MM.1S (cell line): ENCODE data around the gene ZBTB2.

Experiments
- EZH2 ChIP-seq: fragments of 300-600 bp; sonication (generic); optimal IDR thresholded peaks from 2 replicates; pipeline ENCODE3; 2017; ENCODE audit warnings: low read depth, mild to moderate bottlenecking, antibody characterized with exemption, low read length, mixed read lengths
- TF ChIP-seq, protein P1 (sequence below): fragments of 300-600 bp; sonication (generic); IDR thresholded peaks from 2 replicates; pipeline ENCODE4 v1.5.1; 2016; ENCODE audit warnings: antibody characterized with exemption, low read length, mixed read lengths

GRCh38 chr6:151400473-151400872 lies 9.1 kb upstream of the ZBTB2 start:
- TF ChIP-seq, protein P1, sequence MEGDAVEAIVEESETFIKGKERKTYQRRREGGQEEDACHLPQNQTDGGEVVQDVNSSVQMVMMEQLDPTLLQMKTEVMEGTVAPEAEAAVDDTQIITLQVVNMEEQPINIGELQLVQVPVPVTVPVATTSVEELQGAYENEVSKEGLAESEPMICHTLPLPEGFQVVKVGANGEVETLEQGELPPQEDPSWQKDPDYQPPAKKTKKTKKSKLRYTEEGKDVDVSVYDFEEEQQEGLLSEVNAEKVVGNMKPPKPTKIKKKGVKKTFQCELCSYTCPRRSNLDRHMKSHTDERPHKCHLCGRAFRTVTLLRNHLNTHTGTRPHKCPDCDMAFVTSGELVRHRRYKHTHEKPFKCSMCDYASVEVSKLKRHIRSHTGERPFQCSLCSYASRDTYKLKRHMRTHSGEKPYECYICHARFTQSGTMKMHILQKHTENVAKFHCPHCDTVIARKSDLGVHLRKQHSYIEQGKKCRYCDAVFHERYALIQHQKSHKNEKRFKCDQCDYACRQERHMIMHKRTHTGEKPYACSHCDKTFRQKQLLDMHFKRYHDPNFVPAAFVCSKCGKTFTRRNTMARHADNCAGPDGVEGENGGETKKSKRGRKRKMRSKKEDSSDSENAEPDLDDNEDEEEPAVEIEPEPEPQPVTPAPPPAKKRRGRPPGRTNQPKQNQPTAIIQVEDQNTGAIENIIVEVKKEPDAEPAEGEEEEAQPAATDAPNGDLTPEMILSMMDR: no peak
- no peak for TF ChIP-seq EZH2
